Adrenal gland (tissue), 5 donors: ENCODE measurements around the gene ZNF747.

Source experiments
- POLR2A ChIP-seq, 2 donors: fragments of 450-650 bp; IDR thresholded peaks; one replicate each; pipeline ENCODE4 v1.6.1; 2017; ENCODE audit warnings: antibody characterized with exemption in 2 of 2, mild to moderate bottlenecking in 2 of 2, moderate library complexity in 1 of 2
- TF ChIP-seq, protein P1 (sequence below), 6 experiments: fragments of 450-650 bp in 4 of 6; fragments of 200-600 bp in 2 of 6; sonication (generic) in 1 of 6; IDR thresholded peaks; 1 replicate in 5 of 6; 2 replicates in 1 of 6; pipeline versions ENCODE4 v1.5.1 to v1.8.0; 2016 to 2021; ENCODE audit warnings: antibody characterized with exemption in 6 of 6, mild to moderate bottlenecking in 2 of 6, moderate library complexity in 1 of 6
- donor health status: DM: no; HTN: no; CAD: no.

GRCh38 chr16:30565526-30565925 is 30.9 kb upstream of the ZNF747 start:
- TF ChIP-seq, protein P1, sequence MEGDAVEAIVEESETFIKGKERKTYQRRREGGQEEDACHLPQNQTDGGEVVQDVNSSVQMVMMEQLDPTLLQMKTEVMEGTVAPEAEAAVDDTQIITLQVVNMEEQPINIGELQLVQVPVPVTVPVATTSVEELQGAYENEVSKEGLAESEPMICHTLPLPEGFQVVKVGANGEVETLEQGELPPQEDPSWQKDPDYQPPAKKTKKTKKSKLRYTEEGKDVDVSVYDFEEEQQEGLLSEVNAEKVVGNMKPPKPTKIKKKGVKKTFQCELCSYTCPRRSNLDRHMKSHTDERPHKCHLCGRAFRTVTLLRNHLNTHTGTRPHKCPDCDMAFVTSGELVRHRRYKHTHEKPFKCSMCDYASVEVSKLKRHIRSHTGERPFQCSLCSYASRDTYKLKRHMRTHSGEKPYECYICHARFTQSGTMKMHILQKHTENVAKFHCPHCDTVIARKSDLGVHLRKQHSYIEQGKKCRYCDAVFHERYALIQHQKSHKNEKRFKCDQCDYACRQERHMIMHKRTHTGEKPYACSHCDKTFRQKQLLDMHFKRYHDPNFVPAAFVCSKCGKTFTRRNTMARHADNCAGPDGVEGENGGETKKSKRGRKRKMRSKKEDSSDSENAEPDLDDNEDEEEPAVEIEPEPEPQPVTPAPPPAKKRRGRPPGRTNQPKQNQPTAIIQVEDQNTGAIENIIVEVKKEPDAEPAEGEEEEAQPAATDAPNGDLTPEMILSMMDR (IDR thresholded peaks at IDR 0.05), result no peak
- no peak for TF ChIP-seq POLR2A (IDR thresholded peaks at IDR 0.05)
